Stimulated activated CD4-positive, alpha-beta T cell treated with anti-CD3 and anti-CD28 coated beads, TNF-alpha, amount 100 ng/mL, for 48 hours (primary cell): ENCODE measurements around the gene MLPH.

Experiments
- DNase-seq, 3 donors: peaks; one replicate each; pipeline ENCODE4 v3.0.0-alpha.2; 2020; ENCODE audit warnings: low read depth in 3 of 3

MLPH gene

GRCh38 chr2:237542001-237542704 is 55.1 kb downstream of the MLPH start:
- DNase-seq, result no peak

GRCh38 chr2:237546040-237546875 is 59.2 kb downstream of the MLPH start:
- no peak for DNase-seq

- DNase-seq, result no peak
Observed at GRCh38 chr2:237546876-237547395, 59.9 kb downstream of the MLPH start.

- DNase-seq, result no peak
Observed at GRCh38 chr2:237547841-237548416, 60.9 kb downstream of the MLPH start.

GRCh38 chr2:237549216-237549615 is 62.2 kb downstream of the MLPH start:
- no peak for DNase-seq

GRCh38 chr2:237549643-237550415 is 62.8 kb downstream of the MLPH start:
- no peak for DNase-seq

- no peak for DNase-seq
Observed at GRCh38 chr2:237551071-237551574, 64.1 kb downstream of the MLPH start.

GRCh38 chr2:237552908-237553307 is 65.9 kb downstream of the MLPH start:
- no peak for DNase-seq

- DNase-seq, result no peak
Observed at GRCh38 chr2:237553948-237554347, 66.9 kb downstream of the MLPH start.

GRCh38 chr2:237555560-237555959 is 68.5 kb downstream of the MLPH start:
- no peak for DNase-seq

GRCh38 chr2:237556773-237557632 is 70.0 kb downstream of the MLPH start:
- DNase-seq, result peak; percentile 20 to 22 (median 21)

- DNase-seq, result no peak
Observed at GRCh38 chr2:237557633-237558015, 70.6 kb downstream of the MLPH start.

- DNase-seq, result no peak
Observed at GRCh38 chr2:237558961-237559641, 72.0 kb downstream of the MLPH start.

- no peak for DNase-seq
Observed at GRCh38 chr2:237561221-237561620, 74.2 kb downstream of the MLPH start.

- no peak for DNase-seq
Observed at GRCh38 chr2:237563816-237564215, 76.8 kb downstream of the MLPH start.

- DNase-seq, result no peak
Observed at GRCh38 chr2:237564526-237565131, 77.6 kb downstream of the MLPH start.

GRCh38 chr2:237565974-237566373 is 78.9 kb downstream of the MLPH start:
- no peak for DNase-seq

GRCh38 chr2:237566401-237567235 is 79.6 kb downstream of the MLPH start, which contains the start of gene PRLH:
TSS of gene PRLH (plus strand) at chr2:237566574. CDS start at chr2:237566574, 0 bp downstream.
- DNase-seq, result no peak
